Upper lobe of right lung (tissue), 1 donor: Measurements from ENCODE around the gene PLAGL1. TPM values are rescaled to one million over a fixed set of nuclear protein-coding genes. Genes with fewer than 3 reads are reported as not detected.

ENCODE experiments used
- ATAC-seq: fragments of 200-7000 bp; cut with Tn5 transposase; one replicate; pipeline ENCODE4 v1.9.1; 2020; ENCODE audit warnings: mild to moderate bottlenecking, moderate library complexity
- DNase-seq: peaks from one replicate; pipeline ENCODE4 v3.0.0-alpha.2; 2020
- H3K27ac ChIP-seq: fragments of 200-600 bp; one replicate; pipeline ENCODE4 v1.8.0; 2022
- H3K27me3 ChIP-seq: fragments of 200-600 bp; one replicate; pipeline ENCODE4 v1.8.0; 2022; ENCODE audit warnings: mild to moderate bottlenecking
- H3K36me3 ChIP-seq: fragments of 200-600 bp; one replicate; pipeline ENCODE4 v1.8.0; 2022
- H3K4me1 ChIP-seq: fragments of 200-600 bp; one replicate; pipeline ENCODE4 v1.8.0; 2022
- H3K4me3 ChIP-seq: fragments of 200-600 bp; one replicate; pipeline ENCODE4 v1.8.0; 2022; ENCODE audit warnings: mild to moderate bottlenecking
- H3K9me3 ChIP-seq: fragments of 200-600 bp; one replicate; pipeline ENCODE4 v1.8.0; 2022
- CTCF ChIP-seq: fragments of 200-600 bp; IDR thresholded peaks from one replicate; pipeline ENCODE4 v1.8.0; 2022; ENCODE audit warnings: antibody characterized with exemption
- intact Hi-C: fragments of 100-400 bp; cut with DNase I; formaldehyde crosslinking; loops from one replicate; pipeline ENCODE4 v1.11.0; 2022
- long read RNA-seq: library from polyadenylated mRNA; unstranded; transcript quantifications from one replicate; pipeline ENCODE4 v2.0.0, GENCODE V29; 2021
- total RNA-seq: library from RNA; stranded (reverse); fragmentation: NEBNext Ultra II Directional; extraction: Animal tissue kit (Norgen Biotek cat#: 25700); gene quantifications from one replicate; pipeline ENCODE4 v1.2.1, GENCODE V29; 2021
- donor health status: DM: no; HTN: yes; CAD: no; lungs with severe emphysema.

The PLAGL1 gene
- 34.8 TPM for total RNA-seq
- long read RNA-seq, partial matches to known transcripts: 4 of 40 reads
- long read RNA-seq, other reads (novel, unspliced or antisense): 26 of 40 reads

- intact Hi-C loops: no loop called here
- no peaks in the 10 kb centered on the region for H3K9me3 ChIP-seq
- H3K36me3 ChIP-seq: no peaks in the 10 kb centered on the region
- DNase-seq (peak; percentile 84), ATAC-seq (peak; percentile 95)
- peak within 1 kb of the TSS; percentile 60 for H3K4me3 ChIP-seq
- TF ChIP-seq CTCF: no peak
- H3K27ac ChIP-seq: peak within 1 kb of the TSS; percentile 61
- no peaks in the 10 kb centered on the region for H3K4me1 ChIP-seq
- no peaks in the 10 kb centered on the region for H3K27me3 ChIP-seq
Measured at GRCh38 chr6:144008120-144008811, at the start of gene PLAGL1. TSS of gene PLAGL1 (minus strand) at chr6:144008259. CDS start at chr6:143948136, 60,123 bp downstream.

GRCh38 chr6:144055121-144055931 is 47.3 kb upstream of the PLAGL1 start:
- intact Hi-C loops: no loop called here
- Histone ChIP-seq H3K9me3 (no peaks in the 10 kb centered on the region), H3K27me3 (no peaks in the 10 kb centered on the region), H3K36me3 (no peaks in the 10 kb centered on the region), H3K27ac (peak overlapping the region; percentile 15), H3K4me1 (no peaks in the 10 kb centered on the region), H3K4me3 (no peak overlapping the region)
- DNase-seq (no peak), ATAC-seq (peak; percentile 79)
- no peak for TF ChIP-seq CTCF

GRCh38 chr6:144053601-144054000 is 45.5 kb upstream of the PLAGL1 start:
- Histone ChIP-seq H3K4me3 (no peak overlapping the region), H3K27ac (no peak overlapping the region), H3K9me3 (no peaks in the 10 kb centered on the region), H3K36me3 (no peaks in the 10 kb centered on the region), H3K27me3 (no peaks in the 10 kb centered on the region), H3K4me1 (no peaks in the 10 kb centered on the region)
- DNase-seq: no peak
- intact Hi-C loops: no loop called here
- TF ChIP-seq CTCF: no peak
- no peak for ATAC-seq

- Histone ChIP-seq H3K4me1 (no peaks in the 10 kb centered on the region), H3K36me3 (no peaks in the 10 kb centered on the region), H3K9me3 (no peaks in the 10 kb centered on the region), H3K27me3 (no peaks in the 10 kb centered on the region), H3K4me3 (no peak overlapping the region), H3K27ac (no peak overlapping the region)
- no peak for TF ChIP-seq CTCF
- ATAC-seq (no peak), DNase-seq (no peak)
- intact Hi-C loops: no loop called here
Measured at GRCh38 chr6:144052488-144052887, 44.4 kb upstream of the PLAGL1 start.

GRCh38 chr6:144049386-144049785 is 41.3 kb upstream of the PLAGL1 start:
- Histone ChIP-seq H3K9me3 (no peaks in the 10 kb centered on the region), H3K4me1 (no peaks in the 10 kb centered on the region), H3K36me3 (no peaks in the 10 kb centered on the region), H3K27me3 (no peaks in the 10 kb centered on the region), H3K27ac (no peak overlapping the region), H3K4me3 (no peak overlapping the region)
- intact Hi-C loops: no loop called here
- no peak for TF ChIP-seq CTCF
- peak; percentile 40 for ATAC-seq
- no peak for DNase-seq
